GDM1 (cell line): ENCODE results near the gene CDC45.

Source experiments
- DNase-seq: peaks from one replicate; lab custom pipeline; 2025; lab: John Stamatoyannopoulos, UW

CDC45 gene

GRCh38 chr22:19495562-19496323 is 16.0 kb downstream of the CDC45 start:
- DNase-seq: no peak

- no peak for DNase-seq
Observed at GRCh38 chr22:19496324-19496630, 16.6 kb downstream of the CDC45 start.

GRCh38 chr22:19497245-19497644 is 17.5 kb downstream of the CDC45 start:
- DNase-seq: no peak

DNA sequence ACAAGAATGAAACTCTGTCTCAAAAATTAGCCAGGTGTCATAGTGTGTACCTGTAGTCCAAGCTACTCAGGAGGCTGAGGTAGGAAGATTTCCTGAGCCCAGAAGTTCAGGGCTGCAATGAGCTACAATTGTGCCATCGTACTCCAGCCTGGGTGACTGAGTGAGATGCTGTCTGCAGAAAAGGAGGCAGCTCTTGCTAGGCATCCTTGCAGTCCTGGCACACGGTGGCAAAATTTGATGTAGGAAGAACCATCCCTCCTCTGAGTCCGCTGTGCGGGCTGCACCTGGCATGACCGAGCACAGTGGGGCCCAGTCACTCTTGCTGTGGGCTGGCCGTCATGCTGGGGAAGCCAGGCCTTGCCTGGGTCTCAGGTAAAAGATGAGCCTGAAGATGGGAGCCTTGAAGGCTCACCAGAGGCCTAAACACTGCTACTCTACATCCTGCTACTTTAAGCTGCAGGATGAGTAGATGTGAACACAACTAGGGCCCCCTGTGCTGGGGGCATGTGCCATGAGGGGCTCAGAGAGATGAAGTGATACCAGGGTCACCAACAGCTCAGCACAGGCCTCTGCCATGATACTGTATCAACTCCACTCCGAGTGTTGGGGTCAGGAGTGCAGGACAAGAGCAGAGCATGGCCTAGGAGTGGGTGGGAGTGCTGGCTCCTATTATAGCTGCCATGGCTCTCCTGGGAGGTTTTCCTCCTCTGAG is 18.6 kb downstream of the CDC45 start:
- no peak for DNase-seq

- DNase-seq: no peak
Observed at GRCh38 chr22:19498866-19499190, 19.1 kb downstream of the CDC45 start.

GRCh38 chr22:19499236-19499879 is 19.6 kb downstream of the CDC45 start:
- no peak for DNase-seq

DNA sequence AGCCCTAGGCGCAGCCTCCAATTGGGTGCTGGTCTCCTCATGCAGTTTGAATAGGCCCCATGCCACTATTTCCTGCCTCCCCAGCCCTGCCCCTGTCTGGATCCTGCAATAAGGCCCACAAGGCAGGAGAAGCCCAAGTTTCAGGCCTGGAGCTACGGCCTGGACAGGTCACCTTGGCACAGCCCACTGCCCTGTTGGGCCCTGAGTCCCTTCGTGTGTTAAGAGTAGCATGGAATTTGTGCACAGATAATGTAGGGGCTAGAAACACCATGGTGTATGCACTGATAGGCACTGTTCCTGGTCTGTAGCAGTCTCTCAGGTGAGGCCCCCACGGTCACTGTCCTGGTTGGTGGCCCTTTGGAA is 20.1 kb downstream of the CDC45 start:
- DNase-seq: no peak

GRCh38 chr22:19501897-19502447 is 22.3 kb downstream of the CDC45 start:
- no peak for DNase-seq

- DNase-seq: no peak
Observed at GRCh38 chr22:19503367-19503766, 23.6 kb downstream of the CDC45 start.

- DNase-seq: no peak
Observed at GRCh38 chr22:19503869-19504268, 24.1 kb downstream of the CDC45 start.

GRCh38 chr22:19504900-19505734 is 25.4 kb downstream of the CDC45 start:
- DNase-seq: no peak

DNA sequence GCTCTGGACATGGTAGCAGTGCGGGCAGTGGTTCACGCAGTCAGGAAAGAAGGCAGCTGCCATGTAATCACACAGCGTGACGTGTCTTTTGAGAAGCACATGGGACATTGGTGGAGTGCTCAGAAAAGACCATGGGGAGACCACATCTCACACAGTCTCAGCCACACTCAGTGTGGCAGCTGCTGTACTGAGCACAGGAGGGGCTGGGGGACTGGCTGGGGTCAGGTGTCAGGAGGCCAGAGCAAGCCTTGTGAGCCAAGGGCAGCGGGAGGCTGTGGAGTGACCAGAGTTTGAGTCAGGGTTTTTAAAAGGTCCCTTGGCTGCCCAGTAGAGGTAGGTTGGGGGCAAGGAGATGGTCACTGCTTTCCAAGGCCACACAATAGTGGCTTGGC is 26.0 kb downstream of the CDC45 start:
- no peak for DNase-seq

DNA sequence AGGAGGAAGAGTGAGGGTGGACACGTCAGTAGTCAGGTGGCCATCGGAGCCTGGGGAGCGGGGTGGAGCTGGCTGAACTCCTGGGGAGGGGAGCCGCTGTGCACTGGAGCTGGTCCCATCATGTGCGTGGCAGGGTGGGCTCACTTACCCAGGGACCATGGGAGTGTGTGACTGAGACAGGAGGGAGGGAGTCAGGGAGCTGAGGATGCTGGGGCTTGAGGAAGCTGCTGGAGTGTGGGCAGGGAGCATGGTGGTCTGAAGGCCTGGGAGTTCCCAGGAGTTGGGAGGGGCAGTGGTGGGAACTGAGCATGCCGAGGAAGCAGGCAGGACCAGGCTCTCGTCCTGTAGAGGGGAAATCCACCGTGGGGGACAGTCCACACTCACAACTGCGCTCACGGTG is 26.5 kb downstream of the CDC45 start:
- DNase-seq: no peak

GRCh38 chr22:19507534-19507861 is 27.8 kb downstream of the CDC45 start:
- DNase-seq: no peak

DNA sequence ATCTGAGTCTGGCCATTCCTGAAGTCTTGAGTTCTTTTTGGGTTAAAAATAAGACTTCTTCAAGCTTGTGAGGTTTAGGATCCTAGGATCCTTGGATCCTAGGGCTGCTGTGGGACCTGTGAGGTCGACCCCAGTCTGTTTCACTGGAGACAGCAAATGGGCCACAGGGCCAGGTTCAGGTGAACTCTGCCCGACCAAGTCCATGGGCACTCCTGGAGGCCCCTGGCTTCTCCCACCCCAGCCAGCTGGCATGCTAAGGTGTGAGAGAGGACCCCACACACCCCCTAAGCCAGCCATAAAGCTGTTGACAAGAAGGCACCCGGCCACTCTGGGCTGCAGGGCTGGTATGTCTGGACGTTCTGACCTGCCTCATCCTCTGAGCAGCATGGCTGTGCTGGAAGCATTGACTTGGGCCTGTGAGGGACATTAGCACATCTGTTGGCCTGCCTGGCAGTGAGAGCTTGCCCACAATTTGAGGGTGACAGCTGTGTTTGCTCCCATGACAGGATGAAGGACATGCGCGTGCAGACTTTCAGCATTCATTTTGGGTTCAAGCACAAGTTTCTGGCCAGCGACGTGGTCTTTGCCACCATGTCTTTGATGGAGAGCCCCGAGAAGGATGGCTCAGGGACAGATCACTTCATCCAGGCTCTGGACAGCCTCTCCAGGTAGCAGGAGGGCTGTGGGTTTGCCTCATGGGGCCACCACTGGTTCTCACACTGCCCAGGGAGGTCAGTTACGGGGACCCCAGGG is 28.5 kb downstream of the CDC45 start:
- no peak for DNase-seq

DNA sequence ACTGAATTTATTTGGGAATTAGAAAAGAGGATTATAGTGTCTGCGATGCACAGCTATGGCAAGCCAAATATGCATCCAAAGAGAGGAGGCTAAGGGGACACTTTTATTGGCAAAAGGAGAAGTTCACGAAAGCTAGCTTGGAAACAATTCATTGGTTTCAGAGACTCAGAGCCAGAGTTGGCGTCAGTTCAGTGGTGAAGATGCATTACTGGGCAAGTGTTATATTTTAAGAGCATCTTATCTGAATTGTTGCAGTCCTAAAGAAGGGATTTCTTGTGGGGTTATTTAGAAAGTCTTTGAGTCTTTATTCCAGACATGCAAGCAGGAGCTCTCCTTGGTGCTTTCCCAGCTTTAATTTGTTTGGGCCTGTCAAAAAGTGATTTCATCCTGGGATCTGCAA is 29.5 kb downstream of the CDC45 start:
- DNase-seq: no peak

GRCh38 chr22:19509923-19510322 is 30.2 kb downstream of the CDC45 start:
- no peak for DNase-seq

DNA sequence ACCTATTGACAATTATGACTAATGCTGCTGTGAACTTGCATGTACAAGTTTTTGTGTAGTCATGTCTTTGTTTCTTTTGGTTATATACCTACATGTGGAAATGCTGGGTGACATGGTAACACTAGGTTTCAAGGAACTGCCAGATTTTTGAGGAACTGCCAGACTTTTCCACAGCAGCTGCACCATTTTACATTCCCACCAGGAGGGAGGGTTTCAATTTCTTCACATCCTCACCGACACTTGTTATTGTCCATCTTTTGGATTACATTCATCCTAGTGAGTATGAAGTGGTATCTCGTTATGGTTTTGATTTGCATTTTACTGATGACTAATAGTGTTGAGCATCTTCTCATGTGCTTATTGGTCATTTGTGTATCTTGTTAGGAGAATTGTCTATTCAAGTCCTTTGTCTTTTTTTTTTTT is 31.2 kb downstream of the CDC45 start:
- no peak for DNase-seq

- DNase-seq: no peak
Observed at GRCh38 chr22:19513823-19514222, 34.1 kb downstream of the CDC45 start.

DNA sequence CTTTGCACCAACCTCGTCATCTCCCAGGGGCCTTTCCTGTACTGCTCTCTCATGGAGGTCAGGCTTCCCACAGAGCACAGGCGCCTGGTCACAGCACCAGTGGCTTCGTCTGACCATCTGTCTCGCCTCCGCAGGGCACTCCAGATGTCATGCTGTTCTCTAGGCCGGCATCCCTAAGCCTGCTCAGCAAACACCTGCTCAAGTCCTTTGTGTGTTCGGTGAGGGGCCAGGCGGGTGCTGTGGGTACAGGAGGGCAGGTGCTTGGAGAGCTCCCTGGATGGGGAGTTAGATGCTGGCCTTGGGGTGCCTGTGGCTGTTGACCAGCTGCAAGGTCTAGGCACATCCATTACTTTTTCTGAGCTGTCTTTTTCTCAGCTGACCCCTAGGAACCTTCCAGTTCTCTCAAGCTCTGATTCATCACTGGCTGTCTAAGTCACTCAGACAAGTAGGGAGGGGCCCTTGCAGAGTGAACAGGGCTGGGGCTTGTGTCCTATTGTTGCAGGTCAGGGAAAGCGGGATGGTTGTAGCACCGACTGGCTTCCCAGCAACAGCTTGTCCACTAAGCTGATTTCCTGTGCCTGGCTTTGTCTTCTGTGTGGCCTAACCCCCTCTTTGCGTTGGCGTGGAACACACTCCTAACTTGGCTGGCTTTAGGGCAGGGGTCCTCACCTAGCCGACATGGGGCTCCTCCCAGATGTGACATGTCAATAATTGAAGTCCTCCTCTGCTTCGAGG is 35.3 kb downstream of the CDC45 start:
- no peak for DNase-seq
